ENCODE measurements around the gene DPH6.

DNA sequence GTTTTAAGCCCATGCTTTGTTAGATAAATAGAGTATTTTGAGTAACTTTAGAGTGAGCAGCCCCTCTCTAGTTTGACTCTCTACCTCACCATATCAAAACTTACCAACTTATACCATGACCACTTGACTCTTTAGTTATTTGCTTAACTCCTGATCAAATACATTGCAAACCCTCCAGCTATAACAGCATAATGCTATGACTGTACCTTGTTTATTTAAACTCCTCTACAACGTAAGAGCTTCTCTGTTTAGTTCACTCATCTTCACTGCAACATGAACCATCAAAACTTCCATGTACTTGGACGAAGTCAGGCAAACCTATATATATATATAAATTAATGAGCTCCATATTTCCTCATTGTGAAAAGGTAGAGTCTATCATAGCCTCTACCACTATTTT, 218.2 kb downstream of the DPH6 start:
- no peak for TF ChIP-seq POLR2A (IDR thresholded peaks at IDR 0.05; ENCODE audit: low read depth, low read length)
- no peak for TF ChIP-seq POLR2AphosphoS5 (IDR thresholded peaks at IDR 0.05; ENCODE audit: low read depth, low read length)

All from GM12892 (cell line).